MM.1S (cell line): ENCODE data around the gene EDNRA.

ENCODE experiments used
- DNase-seq: peaks from one replicate; pipeline ENCODE4 v3.0.0-alpha.2; 2015
- H2AFZ ChIP-seq: fragments of 300-600 bp; sonication (generic); 2 replicates; pipeline ENCODE4 v1.6.0; 2016; ENCODE audit warnings: antibody characterized with exemption, low read length
- H3F3A ChIP-seq: fragments of 300-600 bp; sonication (generic); 2 replicates; pipeline ENCODE4 v1.6.1; 2016; ENCODE audit warnings: mild to moderate bottlenecking, antibody characterized with exemption, low read length, moderate library complexity, mixed read lengths; ENCODE audit not compliant: insufficient read depth
- H3K27ac ChIP-seq: fragments of 300-600 bp; sonication (generic); 2 replicates; pipeline ENCODE4 v1.5.1; 2016; ENCODE audit warnings: mild to moderate bottlenecking, low read length
- H3K27me3 ChIP-seq: fragments of 300-600 bp; sonication (generic); replicated peaks from 2 replicates; pipeline ENCODE4 v1.6.0; 2016; ENCODE audit warnings: low read length; ENCODE audit not compliant: insufficient read depth
- H3K36me3 ChIP-seq: fragments of 300-600 bp; sonication (generic); replicated peaks from 2 replicates; pipeline ENCODE4 v1.6.1; 2016; ENCODE audit warnings: mild to moderate bottlenecking, low read length, mixed read lengths; ENCODE audit not compliant: insufficient read depth
- H3K4me1 ChIP-seq: fragments of 300-600 bp; sonication (generic); 2 replicates; pipeline ENCODE4 v1.6.1; 2016; ENCODE audit warnings: low read length, mixed read lengths
- H3K4me2 ChIP-seq: fragments of 300-600 bp; sonication (generic); 2 replicates; pipeline ENCODE4 v1.6.0; 2016; ENCODE audit warnings: low read depth, low read length
- H3K4me3 ChIP-seq: fragments of 300-600 bp; sonication (generic); 2 replicates; pipeline ENCODE4 v1.5.1; 2016; ENCODE audit warnings: low read length, mixed read lengths
- H3K79me2 ChIP-seq: fragments of 300-600 bp; sonication (generic); 2 replicates; pipeline ENCODE4 v1.6.1; 2016; ENCODE audit warnings: mixed run types, low read length, mixed read lengths
- H3K9ac ChIP-seq: fragments of 300-600 bp; sonication (generic); 2 replicates; pipeline ENCODE4 v1.6.1; 2016; ENCODE audit warnings: low read length, mixed read lengths
- H3K9me2 ChIP-seq: fragments of 300-600 bp; sonication (generic); replicated peaks from 2 replicates; pipeline ENCODE4 v1.6.1; 2016; ENCODE audit warnings: mild to moderate bottlenecking, low read length, mixed read lengths; ENCODE audit not compliant: insufficient read depth
- H3K9me3 ChIP-seq: fragments of 300-600 bp; sonication (generic); replicated peaks from 2 replicates; pipeline ENCODE4 v1.6.1; 2016; ENCODE audit warnings: mild to moderate bottlenecking, low read length, mixed read lengths; ENCODE audit not compliant: insufficient read depth
- H4K20me1 ChIP-seq: fragments of 300-600 bp; sonication (generic); 2 replicates; pipeline ENCODE4 v1.6.1; 2016; ENCODE audit warnings: mild to moderate bottlenecking, low read length, moderate library complexity, mixed read lengths; ENCODE audit not compliant: insufficient read depth
- EZH2 ChIP-seq: fragments of 300-600 bp; sonication (generic); optimal IDR thresholded peaks from 2 replicates; pipeline ENCODE3; 2017; ENCODE audit warnings: low read depth, mild to moderate bottlenecking, antibody characterized with exemption, low read length, mixed read lengths
- EZH2phosphoT487 ChIP-seq: fragments of 300-600 bp; sonication (generic); IDR thresholded peaks from 2 replicates; pipeline ENCODE4 v1.6.1; 2018; ENCODE audit warnings: antibody characterized with exemption, low read length
- TF ChIP-seq, protein P1 (sequence below): fragments of 300-600 bp; sonication (generic); IDR thresholded peaks from 2 replicates; pipeline ENCODE4 v1.5.1; 2016; ENCODE audit warnings: antibody characterized with exemption, low read length, mixed read lengths

EDNRA gene

DNA sequence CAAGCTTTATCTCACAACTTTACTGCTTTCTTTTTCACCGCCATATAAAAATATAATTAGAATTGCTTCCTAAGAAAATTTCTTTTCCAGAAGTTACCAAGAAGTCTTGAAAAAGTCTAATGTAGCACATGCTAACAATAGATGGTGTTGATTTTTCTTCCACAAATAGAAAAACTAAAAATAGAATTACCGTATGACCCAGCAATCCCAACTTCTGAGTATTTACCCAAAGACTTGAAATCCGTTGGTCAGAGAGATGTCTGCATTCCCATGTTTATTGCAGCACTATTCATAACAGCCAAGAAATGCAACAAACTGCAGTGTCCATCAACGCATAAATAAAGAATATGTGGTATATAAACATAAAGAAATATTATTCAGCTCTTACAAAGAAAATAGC lies 17.8 kb upstream of the EDNRA start:
- H3K27ac ChIP-seq: no peak overlapping the region
- H4K20me1 ChIP-seq: no peaks in the 10 kb centered on the region
- H3K9ac ChIP-seq: no peak overlapping the region
- no peaks in the 10 kb centered on the region for H3K36me3 ChIP-seq
- H2AFZ ChIP-seq: no peak overlapping the region
- no peaks in the 10 kb centered on the region for H3K9me3 ChIP-seq
- no peaks in the 10 kb centered on the region for H3K4me1 ChIP-seq
- H3K79me2 ChIP-seq: no peaks in the 10 kb centered on the region
- no peak overlapping the region for H3K4me3 ChIP-seq
- TF ChIP-seq, protein P1, sequence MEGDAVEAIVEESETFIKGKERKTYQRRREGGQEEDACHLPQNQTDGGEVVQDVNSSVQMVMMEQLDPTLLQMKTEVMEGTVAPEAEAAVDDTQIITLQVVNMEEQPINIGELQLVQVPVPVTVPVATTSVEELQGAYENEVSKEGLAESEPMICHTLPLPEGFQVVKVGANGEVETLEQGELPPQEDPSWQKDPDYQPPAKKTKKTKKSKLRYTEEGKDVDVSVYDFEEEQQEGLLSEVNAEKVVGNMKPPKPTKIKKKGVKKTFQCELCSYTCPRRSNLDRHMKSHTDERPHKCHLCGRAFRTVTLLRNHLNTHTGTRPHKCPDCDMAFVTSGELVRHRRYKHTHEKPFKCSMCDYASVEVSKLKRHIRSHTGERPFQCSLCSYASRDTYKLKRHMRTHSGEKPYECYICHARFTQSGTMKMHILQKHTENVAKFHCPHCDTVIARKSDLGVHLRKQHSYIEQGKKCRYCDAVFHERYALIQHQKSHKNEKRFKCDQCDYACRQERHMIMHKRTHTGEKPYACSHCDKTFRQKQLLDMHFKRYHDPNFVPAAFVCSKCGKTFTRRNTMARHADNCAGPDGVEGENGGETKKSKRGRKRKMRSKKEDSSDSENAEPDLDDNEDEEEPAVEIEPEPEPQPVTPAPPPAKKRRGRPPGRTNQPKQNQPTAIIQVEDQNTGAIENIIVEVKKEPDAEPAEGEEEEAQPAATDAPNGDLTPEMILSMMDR: no peak
- no peak for TF ChIP-seq EZH2phosphoT487
- no peaks in the 10 kb centered on the region for H3F3A ChIP-seq
- no peaks in the 10 kb centered on the region for H3K9me2 ChIP-seq
- H3K4me2 ChIP-seq: no peak overlapping the region
- DNase-seq: no peak
- H3K27me3 ChIP-seq: no peaks in the 10 kb centered on the region

DNA sequence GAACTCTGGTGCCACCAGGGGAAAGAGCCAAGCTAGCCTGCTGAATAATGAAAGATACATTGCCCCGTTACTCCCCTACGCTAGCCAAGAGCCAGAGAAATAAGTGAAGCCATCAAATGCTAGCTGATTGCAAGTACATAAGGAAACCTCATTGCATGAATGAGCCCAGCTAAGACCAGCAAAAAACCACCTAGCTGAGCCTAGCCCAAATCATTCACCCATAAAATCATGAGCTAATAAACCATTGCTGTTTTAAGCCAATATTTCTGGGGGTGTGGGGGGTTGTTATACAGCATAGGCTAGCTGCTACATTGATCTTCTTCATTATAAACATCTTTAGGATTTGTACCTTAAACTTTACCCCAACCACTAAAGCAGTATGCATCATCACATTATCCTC lies 15.4 kb upstream of the EDNRA start:
- H3K4me1 ChIP-seq: no peaks in the 10 kb centered on the region
- H3K36me3 ChIP-seq: no peaks in the 10 kb centered on the region
- H3K9ac ChIP-seq: no peak overlapping the region
- H4K20me1 ChIP-seq: no peaks in the 10 kb centered on the region
- TF ChIP-seq EZH2phosphoT487: no peak
- no peak for TF ChIP-seq EZH2
- TF ChIP-seq, protein P1: no peak
- no peak overlapping the region for H3K4me2 ChIP-seq
- no peak overlapping the region for H3K27ac ChIP-seq
- H3F3A ChIP-seq: no peaks in the 10 kb centered on the region
- H3K79me2 ChIP-seq: no peaks in the 10 kb centered on the region
- H3K27me3 ChIP-seq: no peaks in the 10 kb centered on the region
- no peak for DNase-seq
- no peak overlapping the region for H3K4me3 ChIP-seq
- H3K9me3 ChIP-seq: no peaks in the 10 kb centered on the region
- no peak overlapping the region for H2AFZ ChIP-seq
- no peaks in the 10 kb centered on the region for H3K9me2 ChIP-seq

DNA sequence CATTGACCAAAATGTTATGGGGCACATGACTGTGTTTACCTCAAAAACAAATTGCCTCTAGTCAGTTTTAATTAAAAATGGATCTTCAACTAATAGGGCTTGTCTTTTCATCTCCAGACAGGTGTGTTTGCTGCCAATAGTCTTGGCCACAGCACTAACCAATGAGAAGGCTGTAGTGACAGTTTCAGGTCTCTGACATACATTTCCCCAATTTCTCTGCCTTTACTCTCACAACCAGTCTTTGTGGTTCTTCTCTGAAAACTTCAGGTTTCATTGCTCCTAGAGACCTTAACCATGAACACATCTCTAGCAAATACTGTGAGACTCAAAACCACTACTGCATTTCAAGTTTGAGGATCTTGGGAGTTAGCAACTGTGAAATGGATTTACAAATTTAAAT lies 3.5 kb upstream of the EDNRA start:
- Histone ChIP-seq H3K27ac (peak overlapping the region; percentile 43; the same call in 1 of the 2 replicates), H3F3A (peaks cover 4% of the 10 kb centered on the region; the same call in 1 of the 2 replicates), H3K9me3 (no peaks in the 10 kb centered on the region), H4K20me1 (no peaks in the 10 kb centered on the region), H3K4me2 (no peak overlapping the region), H2AFZ (no peak overlapping the region), H3K4me3 (no peak overlapping the region), H3K4me1 (peaks cover 14% of the 10 kb centered on the region), H3K79me2 (no peaks in the 10 kb centered on the region), H3K36me3 (no peaks in the 10 kb centered on the region), H3K9ac (no peak overlapping the region), H3K27me3 (no peaks in the 10 kb centered on the region), H3K9me2 (no peaks in the 10 kb centered on the region)
- TF ChIP-seq EZH2: no peak
- no peak for TF ChIP-seq EZH2phosphoT487
- TF ChIP-seq, protein P1: no peak
- peak; percentile 80 for DNase-seq
